SU-DHL-6 (cell line): ENCODE data around the gene CLECL1.

Experiments used
- H2AFZ ChIP-seq: fragments of 200-600 bp; sonication (generic); 2 replicates; pipeline ENCODE4 v1.6.1; 2014; ENCODE audit warnings: low read depth, mild to moderate bottlenecking, moderate library complexity, mixed read lengths, antibody characterized with exemption, low read length; ENCODE audit not compliant: severe bottlenecking
- H3F3A ChIP-seq: fragments of 200-600 bp; shearing (Covaris generic); 2 replicates; pipeline ENCODE4 v1.6.0; 2016; ENCODE audit warnings: antibody characterized with exemption, mild to moderate bottlenecking; ENCODE audit not compliant: insufficient read depth
- H3K27ac ChIP-seq: fragments of 200-600 bp; sonication (generic); 2 replicates; pipeline ENCODE4 v1.5.1; 2016; ENCODE audit warnings: low read depth, mild to moderate bottlenecking, low read length, moderate library complexity, mixed read lengths
- H3K27me3 ChIP-seq: fragments of 200-600 bp; sonication (generic), shearing (Covaris generic); 2 replicates; pipeline ENCODE4 v1.6.0; 2014; ENCODE audit warnings: mild to moderate bottlenecking, low read length
- H3K36me3 ChIP-seq: fragments of 200-600 bp; sonication (generic); 2 replicates; pipeline ENCODE4 v1.6.1; 2014; ENCODE audit warnings: mild to moderate bottlenecking, low read length, mixed read lengths
- H3K4me2 ChIP-seq: fragments of 300-600, 200-600 bp; shearing (Covaris generic), sonication (generic); 2 replicates; pipeline ENCODE4 v1.6.0; 2014; ENCODE audit warnings: low read length, low read depth, mild to moderate bottlenecking; ENCODE audit not compliant: poor library complexity, severe bottlenecking
- H3K4me3 ChIP-seq: fragments of 200-600 bp; sonication (generic); 2 replicates; pipeline ENCODE4 v1.5.1; 2014; ENCODE audit warnings: antibody characterized with exemption, low read length, mild to moderate bottlenecking, mixed read lengths; ENCODE audit not compliant: insufficient read depth, poor library complexity, severe bottlenecking
- H3K79me2 ChIP-seq: fragments of 200-600 bp; sonication (generic); 2 replicates; pipeline ENCODE4 v1.6.1; 2014; ENCODE audit warnings: mild to moderate bottlenecking, low read length, moderate library complexity; ENCODE audit not compliant: insufficient read depth
- H3K9ac ChIP-seq: fragments of 200-600 bp; sonication (generic); 2 replicates; pipeline ENCODE4 v1.7.0; 2014; ENCODE audit warnings: mild to moderate bottlenecking, low read length
- H3K9me2 ChIP-seq: fragments of 200-600 bp; sonication (generic); replicated peaks from 2 replicates; pipeline ENCODE4 v1.6.1; 2014; ENCODE audit warnings: low read length; ENCODE audit not compliant: insufficient read depth
- H3K9me3 ChIP-seq: fragments of 200-600 bp; sonication (generic); 2 replicates; pipeline ENCODE4 v1.6.1; 2014; ENCODE audit warnings: low read length, mixed read lengths; ENCODE audit not compliant: insufficient read depth
- H4K20me1 ChIP-seq: fragments of 200-600 bp; sonication (generic); 2 replicates; pipeline ENCODE4 v1.6.1; 2014; ENCODE audit warnings: low read depth, mild to moderate bottlenecking, antibody characterized with exemption, low read length, moderate library complexity, mixed read lengths
- EZH2phosphoT487 ChIP-seq: fragments of 200-600 bp; sonication (generic), shearing (Covaris generic); conservative IDR thresholded peaks from 2 replicates; pipeline ENCODE4 v1.6.1; 2018; ENCODE audit warnings: mild to moderate bottlenecking, antibody characterized with exemption, low read length, moderate library complexity, mixed read lengths
- TF ChIP-seq, protein P1 (sequence below): fragments of 200-600 bp; sonication (generic); IDR thresholded peaks from one replicate; pipeline ENCODE4 v1.5.1; 2017; ENCODE audit warnings: antibody characterized with exemption, mild to moderate bottlenecking, low read length, moderate library complexity; ENCODE audit not compliant: insufficient read depth, poor library complexity, severe bottlenecking

The CLECL1 gene

DNA sequence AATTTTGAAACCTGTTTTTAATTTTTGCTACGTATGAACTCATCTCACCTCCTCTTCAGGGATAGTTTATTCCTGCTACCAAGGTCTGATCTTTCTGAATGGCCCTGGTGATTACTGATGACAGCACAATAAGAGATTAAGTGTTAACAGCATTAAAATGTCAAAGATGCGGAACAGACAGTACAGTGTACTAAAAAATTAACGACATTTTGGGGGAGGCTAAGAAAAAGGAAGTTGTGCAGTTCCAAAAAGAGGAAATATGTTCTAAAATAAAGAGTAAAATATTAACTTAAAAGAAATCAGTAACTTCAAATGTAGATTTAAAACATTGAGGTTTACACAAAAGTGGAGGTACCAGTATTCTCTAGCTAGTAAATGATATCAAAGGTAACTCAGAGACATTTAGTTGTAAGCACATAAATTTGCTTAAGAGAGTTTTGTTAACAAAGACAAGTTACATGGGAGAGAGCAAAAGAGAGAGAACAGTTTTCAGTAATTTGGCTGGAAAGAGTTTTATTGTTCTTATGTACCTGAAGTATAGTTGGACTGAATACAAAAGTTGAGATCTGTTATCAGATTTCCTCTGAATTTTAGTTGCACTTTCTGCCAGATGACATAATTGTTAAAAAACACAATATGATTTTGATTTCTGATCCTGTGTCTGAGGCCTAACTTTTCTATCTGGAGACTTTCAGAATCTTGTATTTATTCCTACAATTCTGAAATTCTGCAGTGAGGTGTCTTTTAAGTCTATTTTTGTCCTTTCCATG, 4.2 kb upstream of the CLECL1 start:
- no peaks in the 10 kb centered on the region for H3K9me3 ChIP-seq
- TF ChIP-seq, protein P1, sequence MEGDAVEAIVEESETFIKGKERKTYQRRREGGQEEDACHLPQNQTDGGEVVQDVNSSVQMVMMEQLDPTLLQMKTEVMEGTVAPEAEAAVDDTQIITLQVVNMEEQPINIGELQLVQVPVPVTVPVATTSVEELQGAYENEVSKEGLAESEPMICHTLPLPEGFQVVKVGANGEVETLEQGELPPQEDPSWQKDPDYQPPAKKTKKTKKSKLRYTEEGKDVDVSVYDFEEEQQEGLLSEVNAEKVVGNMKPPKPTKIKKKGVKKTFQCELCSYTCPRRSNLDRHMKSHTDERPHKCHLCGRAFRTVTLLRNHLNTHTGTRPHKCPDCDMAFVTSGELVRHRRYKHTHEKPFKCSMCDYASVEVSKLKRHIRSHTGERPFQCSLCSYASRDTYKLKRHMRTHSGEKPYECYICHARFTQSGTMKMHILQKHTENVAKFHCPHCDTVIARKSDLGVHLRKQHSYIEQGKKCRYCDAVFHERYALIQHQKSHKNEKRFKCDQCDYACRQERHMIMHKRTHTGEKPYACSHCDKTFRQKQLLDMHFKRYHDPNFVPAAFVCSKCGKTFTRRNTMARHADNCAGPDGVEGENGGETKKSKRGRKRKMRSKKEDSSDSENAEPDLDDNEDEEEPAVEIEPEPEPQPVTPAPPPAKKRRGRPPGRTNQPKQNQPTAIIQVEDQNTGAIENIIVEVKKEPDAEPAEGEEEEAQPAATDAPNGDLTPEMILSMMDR: no peak
- no peak for TF ChIP-seq EZH2phosphoT487
- peaks cover 7% of the 10 kb centered on the region for H3K79me2 ChIP-seq
- H3K27me3 ChIP-seq: no peaks in the 10 kb centered on the region
- peaks cover 36% of the 10 kb centered on the region for H3F3A ChIP-seq
- peak overlapping the region; percentile 100 for H3K27ac ChIP-seq
- H3K36me3 ChIP-seq: no peaks in the 10 kb centered on the region
- H4K20me1 ChIP-seq: no peaks in the 10 kb centered on the region
- no peaks in the 10 kb centered on the region for H3K9me2 ChIP-seq
- peak overlapping the region; percentile 86 for H3K4me2 ChIP-seq
- peak overlapping the region; percentile 21 for H3K4me3 ChIP-seq
- H3K9ac ChIP-seq: peak overlapping the region; percentile 40
- peak overlapping the region; percentile 26 for H2AFZ ChIP-seq

DNA sequence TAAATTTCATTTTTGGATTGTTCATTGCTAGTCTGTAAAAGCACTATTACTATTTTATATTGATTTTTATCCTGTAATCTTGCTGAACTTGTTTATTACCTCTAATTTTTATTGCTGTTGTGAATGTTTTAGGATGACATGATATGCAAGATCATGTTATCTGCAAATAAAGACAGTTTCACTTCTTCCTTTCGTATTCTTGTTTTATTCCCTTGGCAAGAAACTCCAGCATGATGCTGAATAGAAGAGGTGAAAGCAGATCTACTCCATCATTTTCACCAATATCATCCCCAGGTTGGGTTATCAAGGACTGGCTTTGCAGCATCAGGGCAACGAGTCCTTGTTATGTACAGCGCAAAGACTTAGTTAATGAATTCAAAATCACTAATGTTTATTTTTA, 2.7 kb upstream of the CLECL1 start:
- peak overlapping the region; percentile 100 for H3K27ac ChIP-seq
- no peaks in the 10 kb centered on the region for H3K36me3 ChIP-seq
- H3K9ac ChIP-seq: no peak overlapping the region; the same call in 1 of the 2 replicates
- H3K79me2 ChIP-seq: peaks cover 22% of the 10 kb centered on the region
- no peaks in the 10 kb centered on the region for H3K27me3 ChIP-seq
- H2AFZ ChIP-seq: no peak overlapping the region
- no peaks in the 10 kb centered on the region for H3K9me2 ChIP-seq
- H4K20me1 ChIP-seq: no peaks in the 10 kb centered on the region
- TF ChIP-seq, protein P1: no peak
- no peak for TF ChIP-seq EZH2phosphoT487
- H3F3A ChIP-seq: peaks cover 36% of the 10 kb centered on the region
- peak overlapping the region; percentile 67 for H3K4me2 ChIP-seq
- no peak overlapping the region for H3K4me3 ChIP-seq
- H3K9me3 ChIP-seq: no peaks in the 10 kb centered on the region

DNA sequence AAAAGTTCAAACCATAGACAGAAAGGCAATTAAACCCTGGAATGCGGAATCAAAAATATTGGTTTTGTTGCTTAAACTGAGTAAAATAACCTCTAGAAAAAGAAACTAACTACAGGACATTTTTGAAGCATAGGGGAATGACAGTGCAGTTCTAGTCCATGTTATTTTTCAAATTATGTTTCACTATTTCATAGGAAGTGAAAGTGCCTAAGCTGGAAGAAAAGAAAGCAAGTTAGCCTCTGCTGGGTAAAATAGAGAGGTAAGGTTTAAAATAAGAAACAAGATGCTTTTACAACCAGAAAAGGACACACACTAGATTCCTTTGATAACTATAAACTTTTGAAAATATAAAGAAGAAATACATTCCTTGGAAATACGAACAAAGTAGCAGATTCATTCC, 1.1 kb downstream of the CLECL1 start:
- Histone ChIP-seq H3K27me3 (no peaks in the 10 kb centered on the region), H3K4me3 (peak overlapping the region; percentile 63), H4K20me1 (no peaks in the 10 kb centered on the region), H3K27ac (peak overlapping the region; percentile 100), H3K9me2 (no peaks in the 10 kb centered on the region), H2AFZ (no peak overlapping the region), H3K4me2 (peak overlapping the region; percentile 99), H3K9me3 (no peaks in the 10 kb centered on the region), H3K9ac (peak overlapping the region; percentile 74), H3K79me2 (peaks cover 56% of the 10 kb centered on the region), H3F3A (peaks cover 38% of the 10 kb centered on the region), H3K36me3 (no peaks in the 10 kb centered on the region)
- no peak for TF ChIP-seq EZH2phosphoT487
- TF ChIP-seq, protein P1: no peak
